ENCODE measurements around the gene CEP131. TPM values are rescaled to one million over a fixed set of nuclear protein-coding genes. Genes with fewer than 3 reads are reported as not detected.

The CEP131 gene
- polyA plus RNA-seq, 1 donor from 2014 or later = 21.3 TPM

DNA sequence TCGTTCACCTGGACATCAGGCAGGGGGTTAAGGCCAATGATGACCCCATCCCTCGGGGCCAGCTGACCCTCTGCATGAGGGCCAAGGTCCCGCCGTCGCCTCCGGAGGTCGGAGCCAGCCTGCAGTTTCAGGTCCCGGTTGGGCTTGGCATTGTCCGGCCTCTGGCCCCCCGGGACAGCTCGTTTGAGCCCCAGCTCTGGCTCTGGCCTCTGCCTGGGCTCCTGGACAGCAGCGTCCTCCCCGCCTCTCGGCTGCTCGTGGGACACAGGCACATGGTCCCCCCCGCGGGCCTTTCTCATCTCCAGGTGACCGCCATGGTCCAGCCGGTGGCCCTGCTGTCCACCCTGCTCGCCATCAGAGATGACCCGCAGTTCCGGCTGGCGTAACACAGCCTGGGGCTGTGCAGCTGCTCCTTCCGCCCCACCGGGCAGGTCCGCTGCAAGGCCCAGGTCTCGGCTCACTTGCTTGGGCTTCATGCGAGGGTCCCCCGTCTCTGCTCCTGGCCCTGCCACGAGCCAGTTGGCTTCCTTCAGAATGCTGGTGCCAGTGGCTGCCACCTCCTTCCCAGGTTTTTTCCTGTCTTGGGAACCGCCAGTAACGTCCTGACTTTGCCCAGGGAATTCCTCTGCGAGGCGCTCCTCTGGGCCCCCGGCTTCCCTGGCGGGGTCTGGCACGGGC is 23.0 kb upstream of the CEP131 start:
- no peaks in the 10 kb centered on the region for H3F3A ChIP-seq (ENCODE audit: insufficient read depth, low read length, poor library complexity, severe bottlenecking)
- no peaks in the 10 kb centered on the region for H4K20me1 ChIP-seq (ENCODE audit: insufficient read depth)
- H3K9me3 ChIP-seq (ENCODE audit: low read length) = no peaks in the 10 kb centered on the region
- no peaks in the 10 kb centered on the region for H3K9me2 ChIP-seq (ENCODE audit: insufficient read depth, low read length)
- TF ChIP-seq SMC3 (conservative IDR thresholded peaks at IDR 0.05; ENCODE audit: poor library complexity) (no peak), EZH2 (IDR thresholded peaks at IDR 0.05; ENCODE audit: borderline replicate concordance, insufficient read depth, low read length, poor library complexity, severe bottlenecking) (no peak), EP300 (conservative IDR thresholded peaks at IDR 0.05; ENCODE audit: poor library complexity, severe bottlenecking) (no peak), RAD21 (conservative IDR thresholded peaks at IDR 0.05) (no peak), POLR2AphosphoS5 (IDR thresholded peaks at IDR 0.05) (no peak), MXI1 (conservative IDR thresholded peaks at IDR 0.05; ENCODE audit: poor library complexity, severe bottlenecking) (no peak), TAF1 (IDR thresholded peaks at IDR 0.05; ENCODE audit: low read depth) (no peak)
- TF ChIP-seq, protein P1, sequence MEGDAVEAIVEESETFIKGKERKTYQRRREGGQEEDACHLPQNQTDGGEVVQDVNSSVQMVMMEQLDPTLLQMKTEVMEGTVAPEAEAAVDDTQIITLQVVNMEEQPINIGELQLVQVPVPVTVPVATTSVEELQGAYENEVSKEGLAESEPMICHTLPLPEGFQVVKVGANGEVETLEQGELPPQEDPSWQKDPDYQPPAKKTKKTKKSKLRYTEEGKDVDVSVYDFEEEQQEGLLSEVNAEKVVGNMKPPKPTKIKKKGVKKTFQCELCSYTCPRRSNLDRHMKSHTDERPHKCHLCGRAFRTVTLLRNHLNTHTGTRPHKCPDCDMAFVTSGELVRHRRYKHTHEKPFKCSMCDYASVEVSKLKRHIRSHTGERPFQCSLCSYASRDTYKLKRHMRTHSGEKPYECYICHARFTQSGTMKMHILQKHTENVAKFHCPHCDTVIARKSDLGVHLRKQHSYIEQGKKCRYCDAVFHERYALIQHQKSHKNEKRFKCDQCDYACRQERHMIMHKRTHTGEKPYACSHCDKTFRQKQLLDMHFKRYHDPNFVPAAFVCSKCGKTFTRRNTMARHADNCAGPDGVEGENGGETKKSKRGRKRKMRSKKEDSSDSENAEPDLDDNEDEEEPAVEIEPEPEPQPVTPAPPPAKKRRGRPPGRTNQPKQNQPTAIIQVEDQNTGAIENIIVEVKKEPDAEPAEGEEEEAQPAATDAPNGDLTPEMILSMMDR (IDR thresholded peaks at IDR 0.05; ENCODE audit: poor library complexity, severe bottlenecking) = no peak
- TF ChIP-seq, protein P2, sequence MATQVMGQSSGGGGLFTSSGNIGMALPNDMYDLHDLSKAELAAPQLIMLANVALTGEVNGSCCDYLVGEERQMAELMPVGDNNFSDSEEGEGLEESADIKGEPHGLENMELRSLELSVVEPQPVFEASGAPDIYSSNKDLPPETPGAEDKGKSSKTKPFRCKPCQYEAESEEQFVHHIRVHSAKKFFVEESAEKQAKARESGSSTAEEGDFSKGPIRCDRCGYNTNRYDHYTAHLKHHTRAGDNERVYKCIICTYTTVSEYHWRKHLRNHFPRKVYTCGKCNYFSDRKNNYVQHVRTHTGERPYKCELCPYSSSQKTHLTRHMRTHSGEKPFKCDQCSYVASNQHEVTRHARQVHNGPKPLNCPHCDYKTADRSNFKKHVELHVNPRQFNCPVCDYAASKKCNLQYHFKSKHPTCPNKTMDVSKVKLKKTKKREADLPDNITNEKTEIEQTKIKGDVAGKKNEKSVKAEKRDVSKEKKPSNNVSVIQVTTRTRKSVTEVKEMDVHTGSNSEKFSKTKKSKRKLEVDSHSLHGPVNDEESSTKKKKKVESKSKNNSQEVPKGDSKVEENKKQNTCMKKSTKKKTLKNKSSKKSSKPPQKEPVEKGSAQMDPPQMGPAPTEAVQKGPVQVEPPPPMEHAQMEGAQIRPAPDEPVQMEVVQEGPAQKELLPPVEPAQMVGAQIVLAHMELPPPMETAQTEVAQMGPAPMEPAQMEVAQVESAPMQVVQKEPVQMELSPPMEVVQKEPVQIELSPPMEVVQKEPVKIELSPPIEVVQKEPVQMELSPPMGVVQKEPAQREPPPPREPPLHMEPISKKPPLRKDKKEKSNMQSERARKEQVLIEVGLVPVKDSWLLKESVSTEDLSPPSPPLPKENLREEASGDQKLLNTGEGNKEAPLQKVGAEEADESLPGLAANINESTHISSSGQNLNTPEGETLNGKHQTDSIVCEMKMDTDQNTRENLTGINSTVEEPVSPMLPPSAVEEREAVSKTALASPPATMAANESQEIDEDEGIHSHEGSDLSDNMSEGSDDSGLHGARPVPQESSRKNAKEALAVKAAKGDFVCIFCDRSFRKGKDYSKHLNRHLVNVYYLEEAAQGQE (IDR thresholded peaks at IDR 0.05; ENCODE audit: borderline replicate concordance) = no peak
- no peak overlapping the region for H3K9ac ChIP-seq (ENCODE audit: low read length)
- no peaks in the 10 kb centered on the region for H3K36me3 ChIP-seq (ENCODE audit: insufficient read depth, low read length)
- H3K4me3 ChIP-seq (ENCODE audit: low read length) = no peak overlapping the region
- no peaks in the 10 kb centered on the region for H3K27me3 ChIP-seq (ENCODE audit: insufficient read depth, low read depth, low read length)
- H2AFZ ChIP-seq (ENCODE audit: low read depth, low read length) = no peak overlapping the region
- H3K79me2 ChIP-seq (replicated peaks; ENCODE audit: insufficient read depth, low read length) = no peaks in the 10 kb centered on the region
- H3K27ac ChIP-seq (ENCODE audit: low read length) = no peak overlapping the region
- no peak overlapping the region for H3K4me2 ChIP-seq (ENCODE audit: low read length)

DNA sequence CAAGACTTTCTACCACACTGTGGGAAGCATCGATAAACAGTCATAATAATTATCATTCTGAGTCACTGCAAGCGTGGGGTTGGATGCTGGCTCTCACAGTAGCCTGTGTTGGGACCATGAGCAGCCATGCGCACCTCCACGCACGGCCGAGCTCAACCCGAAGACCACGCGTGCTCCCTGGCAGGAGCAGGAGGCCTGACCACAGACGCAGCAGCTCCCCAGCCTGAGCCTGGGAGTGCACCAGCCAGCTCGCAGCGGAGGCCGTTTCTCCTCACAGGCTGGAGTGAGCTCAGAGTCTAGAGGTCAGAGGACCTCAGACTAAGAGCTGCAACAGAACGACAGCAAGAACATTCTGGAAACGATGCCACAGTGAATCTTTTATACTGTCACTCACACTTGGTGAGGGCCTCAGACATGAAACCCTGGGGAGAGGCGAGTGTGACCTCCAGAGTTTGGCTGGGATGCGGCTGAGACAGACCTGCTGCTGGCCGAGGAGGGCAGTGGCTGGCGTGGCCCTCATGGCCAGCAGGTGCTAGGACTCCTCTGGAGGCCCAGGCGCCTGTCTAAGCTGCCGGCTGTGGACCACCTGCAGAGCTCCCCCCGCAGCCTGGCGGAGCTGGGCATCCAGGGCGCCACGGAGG is 22.4 kb upstream of the CEP131 start:
- H3K4me2 ChIP-seq (ENCODE audit: low read length) = no peak overlapping the region
- H3K9ac ChIP-seq (ENCODE audit: low read length) = no peak overlapping the region
- no peaks in the 10 kb centered on the region for H3K27me3 ChIP-seq (ENCODE audit: insufficient read depth, low read depth, low read length)
- no peaks in the 10 kb centered on the region for H3K36me3 ChIP-seq (ENCODE audit: insufficient read depth, low read length)
- H3K4me3 ChIP-seq (ENCODE audit: low read length) = no peak overlapping the region
- H3F3A ChIP-seq (ENCODE audit: insufficient read depth, low read length, poor library complexity, severe bottlenecking) = no peaks in the 10 kb centered on the region
- peaks cover 2% of the 10 kb centered on the region for H3K79me2 ChIP-seq (replicated peaks; ENCODE audit: insufficient read depth, low read length)
- H3K9me2 ChIP-seq (ENCODE audit: insufficient read depth, low read length) = no peaks in the 10 kb centered on the region
- H3K9me3 ChIP-seq (ENCODE audit: low read length) = no peaks in the 10 kb centered on the region
- no peaks in the 10 kb centered on the region for H4K20me1 ChIP-seq (ENCODE audit: insufficient read depth)
- H2AFZ ChIP-seq (ENCODE audit: low read depth, low read length) = no peak overlapping the region
- TF ChIP-seq, protein P2 (IDR thresholded peaks at IDR 0.05; ENCODE audit: borderline replicate concordance) = no peak
- TF ChIP-seq EZH2 (IDR thresholded peaks at IDR 0.05; ENCODE audit: borderline replicate concordance, insufficient read depth, low read length, poor library complexity, severe bottlenecking) (no peak), SMC3 (conservative IDR thresholded peaks at IDR 0.05; ENCODE audit: poor library complexity) (no peak), EP300 (conservative IDR thresholded peaks at IDR 0.05; ENCODE audit: poor library complexity, severe bottlenecking) (no peak), RAD21 (conservative IDR thresholded peaks at IDR 0.05) (no peak), MXI1 (conservative IDR thresholded peaks at IDR 0.05; ENCODE audit: poor library complexity, severe bottlenecking) (no peak), POLR2AphosphoS5 (IDR thresholded peaks at IDR 0.05) (no peak), TAF1 (IDR thresholded peaks at IDR 0.05; ENCODE audit: low read depth) (no peak)
- TF ChIP-seq, protein P1 (IDR thresholded peaks at IDR 0.05; ENCODE audit: poor library complexity, severe bottlenecking) = no peak
- no peak overlapping the region for H3K27ac ChIP-seq (ENCODE audit: low read length)
